GM19463 (cell line): ENCODE data around the gene VWF.
"Not testable (repeated sequence)": the region's sequence is repeated elsewhere in the genome, so short reads cannot be mapped to it uniquely, and the experiment has no call there.

Experiments
- ATAC-seq: cut with Tn5 transposase; IDR thresholded peaks from one replicate; pipeline ENCODE4 v1.9.1; 2021; ENCODE audit warnings: mild to moderate bottlenecking, moderate library complexity; ENCODE audit not compliant: unreplicated experiment

VWF gene

DNA sequence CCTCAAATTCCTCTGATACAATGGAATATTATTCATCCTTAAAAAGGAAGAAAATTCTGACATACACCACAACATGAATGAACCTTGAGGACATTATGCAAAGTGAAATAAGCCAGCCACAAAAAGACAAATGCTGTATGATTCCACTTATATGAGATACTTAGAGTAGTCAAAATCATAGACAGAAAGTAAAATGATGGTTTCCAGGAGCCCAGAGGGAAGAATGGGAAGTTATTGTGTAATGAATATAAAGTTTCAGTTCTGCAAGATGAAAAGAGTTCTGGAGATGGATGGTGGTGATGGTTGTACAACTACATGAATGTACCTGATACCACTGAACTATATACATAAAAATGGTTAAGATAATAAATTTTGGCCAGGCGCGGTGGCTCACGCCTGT lies 18.3 kb downstream of the VWF start:
- no peak for ATAC-seq

DNA sequence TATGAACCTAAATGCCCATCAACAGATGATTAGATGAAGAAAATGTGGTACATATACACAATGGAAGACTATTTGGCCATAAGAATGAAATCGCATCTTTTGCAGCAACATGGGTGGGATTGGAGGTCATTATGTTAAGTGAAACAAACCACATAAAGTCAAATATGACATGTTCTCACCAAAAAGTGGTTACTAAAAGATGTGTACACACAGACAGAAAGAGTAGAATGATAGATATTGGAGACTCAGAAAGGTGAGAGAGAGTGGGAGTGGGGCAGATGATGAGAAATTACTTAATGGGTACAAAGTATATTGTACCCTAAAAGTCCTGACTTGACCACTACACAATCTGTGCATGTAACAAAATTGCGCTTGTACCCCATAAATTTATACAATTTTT lies 19.6 kb downstream of the VWF start:
- no peak for ATAC-seq

DNA sequence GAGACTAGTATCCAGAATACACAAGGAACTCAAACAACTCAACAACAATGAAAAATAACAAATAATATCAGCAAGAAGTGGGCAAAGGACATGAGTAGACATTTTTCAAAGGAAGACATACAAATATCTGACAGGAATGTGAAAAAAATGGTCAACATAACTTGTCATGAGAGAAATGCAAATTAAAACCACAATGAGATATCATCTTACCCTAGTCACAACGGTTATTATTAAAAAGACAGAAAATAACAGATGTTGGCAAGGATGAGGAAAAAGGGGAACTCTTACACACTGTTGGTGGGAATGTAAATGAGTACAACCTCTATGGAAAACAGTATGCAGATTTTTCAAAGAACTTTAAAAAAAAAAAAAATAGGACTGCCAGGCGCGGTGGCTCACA lies 20.4 kb downstream of the VWF start:
- ATAC-seq, result no peak

DNA sequence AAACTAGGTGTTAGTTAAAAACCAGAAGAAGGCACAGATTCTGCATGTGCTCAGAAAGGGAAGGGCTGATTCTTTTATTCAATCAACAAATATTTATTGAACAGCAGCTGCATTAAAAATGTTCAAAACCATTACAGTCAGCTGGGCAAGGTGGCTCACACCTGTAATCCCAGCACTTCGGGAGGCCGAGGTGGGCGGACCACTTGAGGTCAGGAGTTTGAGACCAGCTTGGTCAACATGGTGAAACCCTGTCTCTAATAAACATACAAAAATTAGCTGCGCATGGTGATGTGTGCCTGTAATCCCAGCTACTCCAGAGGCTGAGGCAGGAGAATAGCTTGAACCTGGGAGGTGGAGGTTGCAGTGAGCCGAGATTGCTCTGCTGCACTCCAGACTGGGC lies 22.4 kb downstream of the VWF start:
- not testable (repeated sequence) for ATAC-seq

DNA sequence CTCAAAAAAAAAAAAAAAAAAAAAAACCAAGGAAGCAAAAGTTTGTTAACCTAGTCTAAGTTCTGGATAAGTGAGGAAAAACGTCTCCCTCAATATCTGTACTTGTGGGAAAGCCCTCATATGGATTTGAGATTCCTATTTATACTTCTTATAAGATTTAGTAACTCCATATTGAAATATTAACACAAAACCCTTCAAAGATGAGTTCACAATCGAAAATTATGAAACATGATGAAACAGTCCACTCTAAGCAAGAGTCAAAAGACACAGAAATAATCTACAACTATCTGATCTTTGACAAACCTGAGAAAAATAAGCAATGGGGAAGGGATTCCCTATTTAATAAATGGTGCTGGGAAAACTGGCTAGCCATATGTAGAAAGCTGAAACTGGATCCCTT lies 25.2 kb downstream of the VWF start:
- no peak for ATAC-seq

DNA sequence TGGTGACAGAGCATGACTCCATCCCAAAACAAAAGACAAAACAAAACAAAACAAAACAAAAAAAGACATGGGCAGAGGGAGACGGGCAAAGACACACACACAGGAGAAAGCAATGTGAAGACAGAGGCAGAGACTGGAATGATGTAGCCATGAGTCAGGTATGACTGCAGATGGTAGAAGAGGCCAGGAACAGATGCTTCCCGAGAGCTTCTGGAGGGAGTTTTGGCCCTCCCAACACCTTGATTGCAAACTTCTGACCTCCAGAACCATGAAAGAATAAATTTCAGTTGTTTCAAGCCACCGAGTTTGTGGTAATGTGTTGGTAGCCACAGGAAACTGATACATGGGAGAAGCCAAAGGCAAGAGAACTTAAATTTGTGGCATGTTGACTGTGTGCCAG lies 27.1 kb downstream of the VWF start:
- no peak for ATAC-seq

DNA sequence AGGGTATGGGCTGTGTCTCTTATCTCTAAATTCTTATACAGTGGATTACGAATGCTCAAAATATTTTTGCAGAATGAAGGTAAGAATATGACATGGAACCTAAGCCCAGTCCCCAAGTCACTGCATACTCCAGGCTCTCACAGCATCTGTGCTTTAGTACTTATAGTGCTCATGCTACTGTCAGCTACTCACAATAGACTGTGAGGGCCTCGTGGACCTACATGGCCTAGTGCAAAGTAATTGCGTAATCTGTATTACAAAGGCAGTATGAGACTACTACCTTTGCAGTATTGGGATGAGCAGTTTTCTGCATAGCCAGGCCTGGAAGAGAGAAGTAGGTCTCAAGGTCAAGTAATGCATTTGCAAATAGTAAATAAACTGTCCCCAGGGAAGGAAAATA lies 27.9 kb downstream of the VWF start:
- no peak for ATAC-seq

DNA sequence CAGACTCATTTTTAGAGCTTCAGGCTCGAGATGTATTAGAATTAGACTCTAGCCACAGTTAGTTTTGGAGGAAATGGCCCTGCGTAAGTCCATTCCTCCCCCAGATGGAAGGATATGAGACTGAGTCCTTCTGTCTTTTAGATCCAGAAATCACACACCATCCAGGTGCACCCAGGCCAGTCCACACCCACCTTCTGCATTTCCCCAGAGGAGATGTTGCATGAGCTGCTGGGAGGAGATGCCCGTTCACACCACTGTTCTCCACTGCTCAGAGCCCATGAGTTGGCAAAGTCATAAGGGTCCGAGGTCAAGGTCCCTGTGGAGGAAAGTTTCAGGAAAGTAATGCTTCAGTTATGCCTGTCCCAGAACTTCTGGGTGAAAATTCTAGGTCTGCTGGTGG lies 29.2 kb downstream of the VWF start:
- no peak for ATAC-seq

DNA sequence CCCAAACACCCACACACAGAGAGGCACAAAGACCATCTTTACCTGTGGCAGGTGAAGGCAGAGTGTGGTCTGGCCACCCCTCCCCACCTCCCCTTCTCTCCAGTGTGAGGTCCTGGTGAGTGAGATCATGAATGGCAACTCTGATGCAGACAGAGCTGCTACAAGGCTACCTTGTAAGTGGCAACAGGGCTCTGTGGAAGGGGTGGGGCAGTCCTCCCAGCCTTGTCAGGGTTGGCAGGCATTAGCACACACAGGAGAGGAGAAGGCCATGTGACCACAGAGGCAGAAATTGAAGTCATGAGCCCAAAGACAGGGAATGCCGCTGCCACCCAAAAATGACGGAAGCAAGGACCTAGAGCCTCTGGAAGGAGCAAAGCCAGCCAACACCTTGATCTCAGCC lies 30.7 kb downstream of the VWF start:
- ATAC-seq, result no peak

DNA sequence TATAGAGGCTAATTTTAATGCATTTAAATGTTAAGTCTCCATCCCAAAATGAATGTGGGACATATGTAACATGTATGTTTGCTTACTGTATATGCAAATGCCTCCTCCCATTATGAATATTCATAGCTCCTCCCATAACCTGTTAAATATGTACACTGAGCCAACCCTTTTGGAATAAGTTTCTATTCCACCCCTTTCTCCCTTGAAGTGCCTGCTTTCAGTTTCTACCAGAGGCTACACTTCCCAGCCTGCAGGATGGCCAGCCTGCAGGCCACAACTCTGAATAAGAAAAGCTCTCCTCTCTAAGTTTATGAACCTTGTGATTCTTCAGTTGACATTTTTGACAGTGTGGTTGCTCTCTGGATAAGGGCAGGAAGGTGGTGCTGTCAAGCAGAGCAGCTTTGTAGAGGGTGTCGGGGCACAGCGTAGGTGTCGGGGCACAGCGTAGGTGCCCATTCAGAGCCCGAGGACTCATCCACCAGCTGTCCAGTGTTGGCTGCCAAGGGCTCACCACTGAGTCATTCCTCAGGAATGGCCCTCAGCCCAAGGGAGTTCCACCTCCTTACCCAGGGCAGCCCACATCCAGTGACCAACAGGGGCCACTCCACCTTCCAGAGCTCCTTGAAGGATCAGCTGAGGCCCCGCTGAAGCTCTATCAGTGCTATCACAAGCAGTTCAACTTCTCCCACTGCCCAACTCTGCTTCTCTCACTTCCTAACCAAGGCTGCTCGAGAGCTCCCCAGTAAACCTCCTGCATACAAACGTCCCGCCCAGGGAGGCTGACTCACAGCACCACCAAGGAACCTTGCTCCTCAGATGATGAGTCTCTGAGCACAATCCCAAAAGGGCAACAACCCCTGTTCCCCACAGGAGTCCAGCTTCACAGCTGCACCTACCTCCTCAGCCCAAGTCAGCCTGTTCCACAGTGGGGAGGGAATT lies 31.4 kb downstream of the VWF start:
- ATAC-seq, result no peak

DNA sequence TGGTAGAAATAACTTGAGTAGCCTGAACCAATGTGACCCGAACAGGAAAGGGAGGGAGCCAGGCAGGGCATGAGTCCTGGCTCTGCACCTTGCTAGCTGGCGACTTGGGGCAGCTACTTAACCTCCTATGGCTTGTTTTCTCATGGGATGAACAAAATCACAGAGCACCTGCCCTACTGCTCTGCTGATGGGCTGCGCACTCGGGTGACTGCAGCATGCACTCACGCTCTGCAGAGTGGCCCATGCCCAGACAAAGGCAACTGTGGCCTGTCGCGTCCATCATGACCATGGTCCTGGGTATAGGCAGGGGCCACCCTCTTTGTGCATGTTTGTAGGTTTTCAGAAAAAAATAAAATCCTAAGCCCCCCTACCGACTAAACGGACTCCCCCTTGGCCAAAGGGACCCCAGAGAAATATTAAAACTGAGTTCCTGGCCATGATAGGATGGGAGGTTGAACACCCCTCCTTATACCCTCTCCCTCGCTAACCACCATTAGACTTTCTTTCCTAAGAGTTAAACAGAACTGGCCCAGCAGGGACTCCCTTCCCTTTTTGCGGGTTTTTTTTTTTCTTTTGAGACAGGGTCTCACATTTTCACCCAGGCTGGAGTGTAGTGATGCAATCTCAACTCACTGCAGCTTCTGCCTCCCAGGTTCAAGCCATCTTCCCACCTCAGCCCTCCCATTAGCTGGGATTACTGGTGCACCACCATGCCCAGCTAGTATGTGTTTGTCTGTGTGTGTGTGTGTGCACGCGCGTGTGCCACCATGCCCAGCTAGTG lies 32.5 kb downstream of the VWF start:
- no peak for ATAC-seq

DNA sequence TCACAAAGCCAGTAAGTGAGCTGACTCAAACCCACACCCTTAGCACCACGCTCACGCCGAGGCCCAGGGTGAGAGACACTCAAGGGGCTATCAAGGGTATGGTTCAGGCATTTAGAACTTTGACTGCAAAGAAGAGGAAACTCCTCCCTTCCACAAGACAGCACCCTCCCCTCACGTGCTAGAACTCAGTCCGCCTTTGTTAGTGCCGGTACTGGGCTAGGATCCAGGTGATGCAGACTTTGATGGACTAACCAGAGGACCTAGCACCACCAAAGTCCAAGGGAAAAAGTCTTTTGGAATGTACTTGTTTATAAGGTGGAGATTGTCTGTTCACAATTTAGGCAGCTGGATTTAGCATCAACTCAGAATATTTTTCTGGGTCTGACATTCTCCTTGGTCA lies 33.7 kb downstream of the VWF start:
- no peak for ATAC-seq

DNA sequence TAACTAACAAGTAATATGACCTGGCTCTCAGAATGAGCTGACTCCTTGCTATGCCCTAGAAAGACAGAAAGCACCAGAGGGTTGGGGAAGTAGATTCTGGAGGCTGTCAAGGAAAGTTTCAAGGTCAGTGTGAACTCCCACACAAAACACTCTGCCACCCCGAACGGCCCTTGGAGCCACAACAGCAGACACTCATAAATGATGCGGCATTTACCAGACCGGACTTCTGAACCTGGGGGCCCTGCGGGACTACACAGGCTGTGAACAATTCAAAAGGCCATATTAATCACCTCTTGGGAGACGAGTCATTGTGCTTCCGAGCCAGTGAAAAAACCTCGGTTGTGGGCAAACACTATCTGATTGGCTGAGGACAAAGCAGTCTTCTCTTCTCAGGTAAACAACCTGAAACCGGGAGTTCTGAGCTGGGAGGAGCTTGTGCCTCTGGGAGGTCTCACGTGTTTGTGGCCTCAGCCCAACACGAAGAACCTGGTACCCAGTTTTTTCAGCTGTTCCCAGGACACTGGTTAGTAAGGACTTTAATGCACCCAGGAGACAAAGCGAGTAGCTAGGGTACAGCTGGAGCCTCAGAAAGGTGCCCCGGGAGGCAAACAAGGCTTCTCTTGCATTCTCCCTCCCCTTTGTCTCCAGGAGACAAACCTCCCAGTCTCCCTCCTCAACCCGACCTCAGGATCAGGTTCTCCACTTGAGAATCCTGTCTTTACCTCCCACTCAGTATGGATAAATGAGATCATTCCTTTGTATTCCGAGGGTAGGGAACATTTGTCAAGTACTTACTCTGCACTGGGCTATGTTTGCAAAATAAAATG lies 35.3 kb downstream of the VWF start:
- ATAC-seq, result no peak

DNA sequence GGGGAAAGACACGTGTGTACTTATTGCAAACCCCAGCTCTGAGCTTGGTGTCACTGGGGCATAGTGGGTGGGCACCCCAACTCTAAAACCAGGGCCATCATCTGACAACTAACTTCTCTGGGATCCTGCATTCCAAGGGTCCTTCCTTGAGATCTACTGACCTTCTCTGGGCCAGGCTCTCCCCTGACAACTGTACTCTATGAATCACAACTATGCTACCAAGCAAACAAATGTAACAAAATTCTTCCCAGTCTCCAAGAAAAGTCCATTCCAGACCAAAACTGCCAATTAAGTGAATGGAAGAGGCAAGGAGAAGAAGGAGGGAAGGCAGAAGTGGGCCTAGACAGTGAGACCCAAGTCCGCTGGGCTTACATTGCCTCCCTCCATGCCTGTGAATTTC lies 38.2 kb downstream of the VWF start:
- no peak for ATAC-seq

DNA sequence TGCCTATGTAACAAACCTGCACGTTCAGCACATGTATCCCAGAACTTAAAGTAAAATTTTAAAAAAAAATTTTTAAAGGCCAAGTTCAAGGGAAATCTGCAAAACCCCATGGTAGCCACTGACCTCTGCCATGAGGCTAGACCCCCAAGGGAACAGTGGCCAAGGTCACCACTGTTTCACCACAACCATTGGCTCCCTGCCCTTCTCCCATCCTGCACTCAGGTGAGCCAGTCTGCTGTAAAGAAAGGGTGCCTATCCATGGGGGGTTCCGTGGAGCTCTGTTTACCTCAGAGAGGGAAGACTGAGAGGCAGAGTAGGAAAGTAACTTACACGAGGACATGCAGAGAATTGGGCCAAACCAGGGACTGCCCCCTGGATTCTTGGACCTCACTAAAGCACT lies 38.6 kb downstream of the VWF start:
- no peak for ATAC-seq

DNA sequence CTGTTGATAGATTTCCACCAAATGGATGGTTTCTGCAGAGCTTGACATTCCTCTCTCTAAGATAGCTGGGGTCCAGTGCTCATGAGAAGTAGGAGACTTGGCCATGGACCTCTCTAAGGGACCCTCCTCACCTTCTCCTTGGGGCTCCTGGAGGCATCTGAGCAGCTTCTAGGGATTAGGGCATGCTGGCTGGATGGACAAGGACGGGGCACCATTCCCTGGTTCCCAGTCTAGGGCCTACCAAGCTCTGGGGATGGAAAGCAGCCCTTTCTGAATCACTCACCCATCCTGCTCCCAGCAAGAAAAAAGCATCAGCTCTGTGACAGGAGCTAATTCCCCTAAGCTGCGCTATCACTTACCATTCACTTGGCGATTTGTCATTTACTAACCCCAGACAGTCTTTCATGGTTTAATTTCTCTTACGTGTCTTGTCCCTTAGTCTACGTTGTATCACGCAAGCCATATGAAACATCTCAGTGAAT lies 39.5 kb downstream of the VWF start:
- no peak for ATAC-seq

DNA sequence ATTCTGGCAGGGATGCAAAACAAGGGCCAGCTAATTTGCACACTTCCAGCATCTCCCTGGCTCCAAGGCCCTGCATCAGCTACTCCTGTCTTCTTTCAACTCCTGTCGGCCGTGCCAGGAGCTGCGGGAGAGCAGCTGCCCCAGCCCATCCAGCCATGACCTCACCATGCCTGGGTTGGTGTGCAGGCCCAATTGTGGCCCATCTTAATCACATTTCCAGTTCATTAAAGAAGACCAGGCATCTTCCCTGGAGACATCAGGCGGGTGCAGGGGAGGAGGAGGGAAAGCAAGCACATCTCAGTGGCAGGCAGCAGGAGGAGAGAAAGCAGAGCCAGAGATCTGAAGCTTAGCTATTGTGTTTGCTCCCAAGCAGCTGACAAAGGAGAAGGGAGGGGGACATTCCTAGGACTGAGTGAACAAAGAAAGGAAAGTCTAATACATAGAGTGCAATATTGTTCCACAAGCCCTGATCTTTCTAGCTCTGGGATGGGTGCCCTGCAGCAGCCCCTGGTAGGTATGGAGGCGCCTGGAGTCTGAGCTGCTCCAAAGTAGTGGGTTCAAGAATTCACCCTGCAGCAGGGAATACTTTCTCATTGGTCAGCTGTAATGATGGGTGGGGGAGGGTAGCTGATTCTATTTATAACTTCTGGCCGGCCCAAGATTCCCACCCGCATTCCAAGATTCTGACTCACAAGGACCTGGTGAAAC lies 40.1 kb downstream of the VWF start:
- ATAC-seq, result no peak

DNA sequence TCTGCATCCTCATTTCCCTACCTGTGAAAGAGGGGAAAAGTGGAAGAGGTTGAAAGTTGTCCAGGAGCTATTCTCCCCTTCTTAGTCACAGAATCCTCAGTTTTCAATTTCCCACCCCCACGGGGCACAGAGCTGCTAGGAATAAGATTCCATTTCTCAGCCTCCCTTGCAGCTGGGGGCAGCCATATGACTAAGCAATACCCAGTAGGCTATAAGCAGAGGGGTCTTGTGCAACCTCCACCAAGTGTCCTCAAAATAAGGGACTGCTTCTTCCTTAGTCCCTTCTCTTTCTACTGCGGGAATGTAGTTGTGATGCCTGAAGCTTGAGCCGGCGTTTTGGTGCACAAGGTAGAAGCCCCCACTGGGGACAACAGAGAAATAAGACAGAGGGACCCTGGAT lies 40.9 kb downstream of the VWF start:
- no peak for ATAC-seq

DNA sequence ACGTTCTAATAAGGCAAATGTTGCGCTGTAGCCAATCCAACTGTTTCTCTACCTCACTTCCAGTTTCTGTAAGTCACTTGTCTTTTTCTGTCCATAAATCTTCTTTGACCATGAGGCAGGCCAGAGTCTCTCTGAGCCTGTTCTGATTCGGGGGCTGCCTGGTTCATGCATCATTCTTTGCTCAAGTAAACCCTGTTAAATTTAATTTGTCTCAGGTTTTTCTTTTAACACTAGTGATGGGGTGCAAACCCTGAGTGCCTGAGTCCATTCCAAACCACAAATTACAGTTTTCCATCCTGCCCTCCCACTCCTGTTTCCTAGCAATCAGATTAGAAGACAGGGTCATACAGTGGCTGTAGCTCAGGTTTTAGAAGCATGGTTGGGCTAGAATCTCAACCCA lies 41.9 kb downstream of the VWF start:
- no peak for ATAC-seq

DNA sequence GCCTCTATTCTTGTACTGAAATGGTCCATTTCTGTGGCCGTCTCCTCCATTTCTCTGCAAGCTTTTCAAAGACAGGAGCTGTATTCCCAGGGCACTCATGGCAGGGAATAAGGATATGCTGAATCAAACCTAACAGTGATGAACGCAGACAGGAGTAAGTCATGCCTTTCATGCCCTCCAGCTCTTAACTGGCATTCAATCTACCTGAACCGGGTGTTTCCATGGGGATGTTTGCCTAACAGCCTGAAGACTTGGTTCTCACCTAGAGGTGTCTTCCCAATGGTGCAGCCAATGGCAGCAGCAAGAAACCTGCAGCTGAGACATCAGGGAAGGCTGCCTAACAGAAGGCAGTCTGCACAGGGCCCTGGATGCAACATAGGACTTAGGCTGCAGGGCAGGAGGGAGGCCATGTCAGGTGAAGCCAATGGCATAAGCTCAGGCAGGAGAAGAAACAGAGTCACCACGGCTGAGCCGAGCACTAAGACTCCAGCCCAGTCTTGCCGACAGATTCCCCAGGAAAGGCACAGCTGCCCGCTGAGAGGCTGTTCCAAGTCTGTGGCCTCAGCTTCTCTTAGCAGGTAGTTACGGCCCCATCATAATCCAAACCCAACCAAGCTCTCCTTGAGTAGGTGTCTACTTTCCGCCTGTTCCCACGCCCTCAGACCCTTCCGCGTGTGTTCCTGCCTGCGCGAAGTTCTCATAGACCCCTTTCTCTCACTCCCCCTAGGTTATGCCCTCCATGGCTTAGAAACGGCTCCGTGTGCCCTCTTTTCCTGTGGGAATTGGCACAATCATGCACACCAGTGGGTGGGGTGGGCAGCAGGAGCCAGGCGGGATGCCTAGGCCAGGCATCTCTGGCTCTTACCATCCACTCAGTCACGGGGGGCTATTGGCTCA lies 44.1 kb downstream of the VWF start:
- no peak for ATAC-seq
